HG03103 (cell line): ENCODE results near the gene JADE1.

Source experiments
- ATAC-seq: cut with Tn5 transposase; IDR thresholded peaks from one replicate; pipeline ENCODE4 v1.9.1; 2021; ENCODE audit warnings: low read depth; ENCODE audit not compliant: unreplicated experiment

The JADE1 gene

GRCh38 chr4:128810331-128810870 lies 901 bp downstream of the JADE1 start:
- ATAC-seq: no peak

GRCh38 chr4:128810871-128811570 lies 1.5 kb downstream of the JADE1 start:
- peak; percentile 42 for ATAC-seq

- ATAC-seq: peak; percentile 40
Observed at GRCh38 chr4:128811571-128812441, 2.3 kb downstream of the JADE1 start.

GRCh38 chr4:128812442-128813235 lies 3.1 kb downstream of the JADE1 start:
- peak; percentile 1 for ATAC-seq

- ATAC-seq: no peak
Observed at GRCh38 chr4:128813965-128814364, 4.5 kb downstream of the JADE1 start.

- no peak for ATAC-seq
Observed at GRCh38 chr4:128818442-128818841, 8.9 kb downstream of the JADE1 start.

- ATAC-seq: no peak
Observed at GRCh38 chr4:128819082-128819742, 9.7 kb downstream of the JADE1 start.

- ATAC-seq: no peak
Observed at GRCh38 chr4:128820671-128821070, 11.2 kb downstream of the JADE1 start.

GRCh38 chr4:128821151-128821550 lies 11.7 kb downstream of the JADE1 start:
- no peak for ATAC-seq

- ATAC-seq: no peak
Observed at GRCh38 chr4:128823025-128823661, 13.6 kb downstream of the JADE1 start.

- no peak for ATAC-seq
Observed at GRCh38 chr4:128825226-128825625, 15.7 kb downstream of the JADE1 start.

- no peak for ATAC-seq
Observed at GRCh38 chr4:128827296-128827695, 17.8 kb downstream of the JADE1 start.

- ATAC-seq: no peak
Observed at GRCh38 chr4:128830906-128831503, 21.5 kb downstream of the JADE1 start.

GRCh38 chr4:128831531-128832242 lies 22.2 kb downstream of the JADE1 start:
- no peak for ATAC-seq

- ATAC-seq: no peak
Observed at GRCh38 chr4:128832243-128832625, 22.7 kb downstream of the JADE1 start.

- no peak for ATAC-seq
Observed at GRCh38 chr4:128835498-128836222, 26.2 kb downstream of the JADE1 start.

- no peak for ATAC-seq
Observed at GRCh38 chr4:128837198-128837597, 27.7 kb downstream of the JADE1 start.

- ATAC-seq: no peak
Observed at GRCh38 chr4:128837679-128838078, 28.2 kb downstream of the JADE1 start.
